ENCODE measurements around the gene FNDC1.

DNA sequence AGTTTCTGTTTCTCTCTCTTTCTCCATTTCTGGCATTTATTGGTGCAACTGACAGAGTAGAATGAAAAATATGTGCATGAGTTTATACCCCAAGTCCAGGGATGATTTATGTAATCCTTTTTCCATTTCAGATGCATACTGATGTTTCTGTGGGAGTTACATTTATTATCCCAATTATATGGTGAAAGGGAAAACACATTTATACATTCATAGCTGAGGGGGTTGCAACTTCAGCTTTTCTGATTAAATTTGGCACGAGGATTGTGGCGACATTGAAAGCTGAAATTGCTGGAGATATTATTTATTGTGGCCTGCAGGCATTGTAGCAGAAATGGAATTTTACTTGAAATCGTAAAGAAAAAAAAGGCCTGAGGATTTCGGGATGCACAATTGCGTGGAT is 31.5 kb upstream of the FNDC1 start:
- TF ChIP-seq, protein P1, sequence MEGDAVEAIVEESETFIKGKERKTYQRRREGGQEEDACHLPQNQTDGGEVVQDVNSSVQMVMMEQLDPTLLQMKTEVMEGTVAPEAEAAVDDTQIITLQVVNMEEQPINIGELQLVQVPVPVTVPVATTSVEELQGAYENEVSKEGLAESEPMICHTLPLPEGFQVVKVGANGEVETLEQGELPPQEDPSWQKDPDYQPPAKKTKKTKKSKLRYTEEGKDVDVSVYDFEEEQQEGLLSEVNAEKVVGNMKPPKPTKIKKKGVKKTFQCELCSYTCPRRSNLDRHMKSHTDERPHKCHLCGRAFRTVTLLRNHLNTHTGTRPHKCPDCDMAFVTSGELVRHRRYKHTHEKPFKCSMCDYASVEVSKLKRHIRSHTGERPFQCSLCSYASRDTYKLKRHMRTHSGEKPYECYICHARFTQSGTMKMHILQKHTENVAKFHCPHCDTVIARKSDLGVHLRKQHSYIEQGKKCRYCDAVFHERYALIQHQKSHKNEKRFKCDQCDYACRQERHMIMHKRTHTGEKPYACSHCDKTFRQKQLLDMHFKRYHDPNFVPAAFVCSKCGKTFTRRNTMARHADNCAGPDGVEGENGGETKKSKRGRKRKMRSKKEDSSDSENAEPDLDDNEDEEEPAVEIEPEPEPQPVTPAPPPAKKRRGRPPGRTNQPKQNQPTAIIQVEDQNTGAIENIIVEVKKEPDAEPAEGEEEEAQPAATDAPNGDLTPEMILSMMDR (IDR thresholded peaks at IDR 0.05), result no peak
- TF ChIP-seq EZH2 (IDR thresholded peaks at IDR 0.05; ENCODE audit: borderline replicate concordance, insufficient read depth, low read depth, low read length, poor library complexity, severe bottlenecking), result no peak

All from B cell (primary cell).